OCI-LY1 (cell line): ENCODE measurements around the gene EFCAB10.

Experiments
- H2AFZ ChIP-seq: fragments of 200-600 bp; sonication (generic), shearing (Covaris generic); 2 replicates; pipeline ENCODE4 v1.6.0; 2014; ENCODE audit warnings: antibody characterized with exemption, mild to moderate bottlenecking, low read length
- H3F3A ChIP-seq: fragments of 200-600 bp; sonication (generic), shearing (Covaris generic); 2 replicates; pipeline ENCODE4 v1.6.0; 2014; ENCODE audit warnings: mild to moderate bottlenecking, antibody characterized with exemption, low read length, moderate library complexity; ENCODE audit not compliant: insufficient read depth
- H3K27ac ChIP-seq: fragments of 200-600 bp; sonication (generic); 2 replicates; pipeline ENCODE4 v1.5.1; 2014; ENCODE audit warnings: low read length, mixed run types, mild to moderate bottlenecking, low read depth; ENCODE audit not compliant: poor library complexity, severe bottlenecking
- H3K27me3 ChIP-seq: fragments of 200-600 bp; sonication (generic); 2 replicates; pipeline ENCODE4 v1.6.0; 2014; ENCODE audit warnings: antibody characterized with exemption, mild to moderate bottlenecking, low read length, moderate library complexity; ENCODE audit not compliant: insufficient read depth
- H3K36me3 ChIP-seq: fragments of 200-600 bp; sonication (generic); 2 replicates; pipeline ENCODE4 v1.6.1; 2014; ENCODE audit warnings: mild to moderate bottlenecking, antibody characterized with exemption, low read length, moderate library complexity, mixed read lengths; ENCODE audit not compliant: insufficient read depth
- H3K4me1 ChIP-seq: fragments of 200-600 bp; sonication (generic); 2 replicates; pipeline ENCODE4 v1.5.1; 2014; ENCODE audit warnings: mild to moderate bottlenecking, low read length, moderate library complexity; ENCODE audit not compliant: insufficient read depth, severe bottlenecking
- H3K4me2 ChIP-seq: fragments of 200-600 bp; sonication (generic), shearing (Covaris generic); 2 replicates; pipeline ENCODE4 v1.6.1; 2014; ENCODE audit warnings: low read length
- H3K4me3 ChIP-seq: fragments of 200-600 bp; sonication (generic); 2 replicates; pipeline ENCODE4 v1.5.1; 2014; ENCODE audit warnings: low read length, low read depth, mild to moderate bottlenecking, mixed read lengths; ENCODE audit not compliant: poor library complexity, severe bottlenecking
- H3K79me2 ChIP-seq: fragments of 200-600 bp; shearing (Covaris generic); 2 replicates; pipeline ENCODE4 v1.6.1; 2016; ENCODE audit warnings: mixed run types, low read length, mixed read lengths; ENCODE audit not compliant: insufficient read depth
- H3K9ac ChIP-seq: fragments of 200-600 bp; sonication (generic), shearing (Covaris generic); 2 replicates; pipeline ENCODE4 v1.6.1; 2014; ENCODE audit warnings: mild to moderate bottlenecking, low read length, mixed read lengths
- H3K9me2 ChIP-seq: fragments of 200-600 bp; sonication (generic), shearing (Covaris generic); 2 replicates; pipeline ENCODE4 v1.6.1; 2014; ENCODE audit warnings: low read depth, mild to moderate bottlenecking, low read length, mixed read lengths
- H3K9me3 ChIP-seq: fragments of 200-600 bp; shearing (Covaris generic); 2 replicates; pipeline ENCODE4 v1.6.1; 2014; ENCODE audit warnings: low read length, mixed read lengths
- H4K20me1 ChIP-seq: fragments of 200-600 bp; sonication (generic), shearing (Covaris generic); 2 replicates; pipeline ENCODE4 v1.6.0; 2016; ENCODE audit warnings: mild to moderate bottlenecking, low read length; ENCODE audit not compliant: insufficient read depth
- EZH2 ChIP-seq: fragments of 200-600 bp; sonication (generic), shearing (Covaris generic); IDR thresholded peaks from 2 replicates; pipeline ENCODE4 v1.8.0; 2017; ENCODE audit warnings: borderline replicate concordance, mixed run types, mild to moderate bottlenecking, antibody characterized with exemption, low read length, moderate library complexity, mixed read lengths
- TF ChIP-seq, protein P1 (sequence below): fragments of 200-600 bp; sonication (generic), shearing (Covaris generic); IDR thresholded peaks from 2 replicates; pipeline ENCODE4 v1.5.1; 2017; ENCODE audit warnings: mild to moderate bottlenecking, antibody characterized with exemption, low read length, moderate library complexity, mixed read lengths

The EFCAB10 gene

DNA sequence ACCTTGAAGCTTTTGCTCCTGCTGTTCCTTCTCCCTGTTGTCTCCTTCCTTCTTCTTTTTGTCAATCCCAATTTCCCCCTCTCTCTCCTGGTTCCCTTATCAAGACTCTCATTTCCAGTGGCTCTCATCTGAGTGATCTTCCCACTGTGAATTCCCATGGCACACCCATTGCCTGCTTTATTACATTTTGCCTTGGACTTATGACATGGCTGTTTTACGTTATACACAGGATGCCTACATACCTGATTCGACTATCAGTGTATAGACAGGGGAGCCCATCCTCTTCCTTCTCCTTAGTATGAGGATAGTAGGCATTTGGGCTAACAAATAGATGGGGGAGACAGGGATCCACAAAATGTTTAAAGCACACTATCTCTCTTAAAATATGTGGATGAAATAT is 39.9 kb upstream of the EFCAB10 start:
- H3K9me2 ChIP-seq: no peaks in the 10 kb centered on the region
- no peaks in the 10 kb centered on the region for H3F3A ChIP-seq
- H4K20me1 ChIP-seq: no peaks in the 10 kb centered on the region
- H3K4me1 ChIP-seq: no peaks in the 10 kb centered on the region
- no peaks in the 10 kb centered on the region for H3K36me3 ChIP-seq
- no peak for TF ChIP-seq EZH2
- TF ChIP-seq, protein P1, sequence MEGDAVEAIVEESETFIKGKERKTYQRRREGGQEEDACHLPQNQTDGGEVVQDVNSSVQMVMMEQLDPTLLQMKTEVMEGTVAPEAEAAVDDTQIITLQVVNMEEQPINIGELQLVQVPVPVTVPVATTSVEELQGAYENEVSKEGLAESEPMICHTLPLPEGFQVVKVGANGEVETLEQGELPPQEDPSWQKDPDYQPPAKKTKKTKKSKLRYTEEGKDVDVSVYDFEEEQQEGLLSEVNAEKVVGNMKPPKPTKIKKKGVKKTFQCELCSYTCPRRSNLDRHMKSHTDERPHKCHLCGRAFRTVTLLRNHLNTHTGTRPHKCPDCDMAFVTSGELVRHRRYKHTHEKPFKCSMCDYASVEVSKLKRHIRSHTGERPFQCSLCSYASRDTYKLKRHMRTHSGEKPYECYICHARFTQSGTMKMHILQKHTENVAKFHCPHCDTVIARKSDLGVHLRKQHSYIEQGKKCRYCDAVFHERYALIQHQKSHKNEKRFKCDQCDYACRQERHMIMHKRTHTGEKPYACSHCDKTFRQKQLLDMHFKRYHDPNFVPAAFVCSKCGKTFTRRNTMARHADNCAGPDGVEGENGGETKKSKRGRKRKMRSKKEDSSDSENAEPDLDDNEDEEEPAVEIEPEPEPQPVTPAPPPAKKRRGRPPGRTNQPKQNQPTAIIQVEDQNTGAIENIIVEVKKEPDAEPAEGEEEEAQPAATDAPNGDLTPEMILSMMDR: no peak
- H3K27ac ChIP-seq: no peak overlapping the region
- no peak overlapping the region for H3K4me3 ChIP-seq
- H3K4me2 ChIP-seq: no peak overlapping the region
- no peaks in the 10 kb centered on the region for H3K79me2 ChIP-seq
- H3K9me3 ChIP-seq: peaks cover 6% of the 10 kb centered on the region
- H2AFZ ChIP-seq: no peak overlapping the region
- H3K27me3 ChIP-seq: no peaks in the 10 kb centered on the region
- no peak overlapping the region for H3K9ac ChIP-seq

DNA sequence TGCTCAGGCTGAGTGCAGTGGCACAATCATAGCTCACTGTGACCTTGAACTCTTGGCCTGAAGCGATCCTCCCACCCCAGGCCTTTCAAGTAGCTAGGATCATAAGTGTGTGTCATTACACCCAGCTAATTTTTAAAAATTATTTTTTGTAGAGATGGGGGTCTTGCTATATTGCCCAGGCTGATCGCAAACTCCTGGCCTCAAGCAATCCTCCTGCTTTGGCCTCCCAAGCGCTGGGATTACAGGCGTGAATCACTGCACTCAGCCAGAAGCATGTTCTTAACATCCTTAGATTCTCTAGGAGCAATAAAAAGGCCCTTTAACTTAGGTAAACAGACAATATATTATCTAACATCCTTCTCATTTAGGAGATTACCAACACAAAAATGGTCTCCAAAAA is 38.3 kb upstream of the EFCAB10 start:
- H3K36me3 ChIP-seq: no peaks in the 10 kb centered on the region
- TF ChIP-seq, protein P1: no peak
- no peak for TF ChIP-seq EZH2

DNA sequence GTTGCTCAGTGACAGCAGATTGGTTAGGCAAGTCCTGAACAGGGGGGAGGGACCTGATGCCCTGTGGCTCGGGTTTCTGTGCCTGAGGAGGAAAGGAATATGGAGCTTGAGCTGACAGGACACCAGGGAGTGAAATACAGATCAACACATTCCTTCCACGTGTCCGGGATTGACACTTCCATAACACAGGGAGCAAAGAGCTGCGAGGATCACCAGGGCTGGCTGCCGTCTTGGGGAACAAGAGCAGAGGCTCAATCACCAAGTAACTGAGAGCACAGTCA is 36.7 kb upstream of the EFCAB10 start:
- no peaks in the 10 kb centered on the region for H3K36me3 ChIP-seq
- no peak overlapping the region for H3K4me2 ChIP-seq
- no peak overlapping the region for H2AFZ ChIP-seq
- H3F3A ChIP-seq: no peaks in the 10 kb centered on the region
- H3K27me3 ChIP-seq: no peaks in the 10 kb centered on the region
- no peaks in the 10 kb centered on the region for H3K4me1 ChIP-seq
- H4K20me1 ChIP-seq: no peaks in the 10 kb centered on the region
- H3K79me2 ChIP-seq: no peaks in the 10 kb centered on the region
- no peak overlapping the region for H3K4me3 ChIP-seq
- H3K9me2 ChIP-seq: no peaks in the 10 kb centered on the region
- no peaks in the 10 kb centered on the region for H3K9me3 ChIP-seq
- H3K9ac ChIP-seq: no peak overlapping the region
- no peak for TF ChIP-seq EZH2
- TF ChIP-seq, protein P1: no peak
- H3K27ac ChIP-seq: no peak overlapping the region

More for the DNA sequence above, 38.3 kb upstream of the EFCAB10 start:
- Histone ChIP-seq H3K27ac (no peak overlapping the region), H3K9me2 (no peaks in the 10 kb centered on the region), H3K4me2 (no peak overlapping the region), H3K4me1 (no peaks in the 10 kb centered on the region), H3K79me2 (no peaks in the 10 kb centered on the region), H2AFZ (no peak overlapping the region), H3K9me3 (no peaks in the 10 kb centered on the region), H3K27me3 (no peaks in the 10 kb centered on the region), H3K4me3 (no peak overlapping the region), H4K20me1 (no peaks in the 10 kb centered on the region), H3K9ac (no peak overlapping the region), H3F3A (no peaks in the 10 kb centered on the region)
